K562 (cell line): Measurements from ENCODE around the gene MOCOS.
A peak's percentile ranks its signal among the peaks of the same experiment; 100 is the strongest.

Source experiments
- CTCF ChIP-seq, 3 experiments: IDR thresholded peaks in 2 of 3; conservative IDR thresholded peaks in 1 of 3; 2 replicates each; pipeline ENCODE4 v1.5.1; 2011 to 2012; ENCODE audit warnings: low read length in 3 of 3, mild to moderate bottlenecking in 3 of 3, control low read depth in 2 of 3, improper control_type of control experiment in 1 of 3, inconsistent platforms in 1 of 3, low read depth in 1 of 3, mixed read lengths in 1 of 3, moderate library complexity in 1 of 3; ENCODE audit not compliant: insufficient read depth in 2 of 3
- FOXA3 ChIP-seq, 2 experiments: fragments of 450-650 bp in 1 of 2; sonication (generic) in 1 of 2; formaldehyde crosslinking; IDR thresholded peaks in 1 of 2; conservative IDR thresholded peaks in 1 of 2; 2 replicates each; pipeline versions ENCODE4 v1.4.0 to v1.8.0; 2020 to 2022; ENCODE audit warnings: mild to moderate bottlenecking in 2 of 2, missing genetic modification reagents in 1 of 2
- POLR2AphosphoS2 ChIP-seq: IDR thresholded peaks from 2 replicates; pipeline ENCODE4 v1.6.1; 2012; ENCODE audit warnings: low read length, improper control_type of control experiment

DNA sequence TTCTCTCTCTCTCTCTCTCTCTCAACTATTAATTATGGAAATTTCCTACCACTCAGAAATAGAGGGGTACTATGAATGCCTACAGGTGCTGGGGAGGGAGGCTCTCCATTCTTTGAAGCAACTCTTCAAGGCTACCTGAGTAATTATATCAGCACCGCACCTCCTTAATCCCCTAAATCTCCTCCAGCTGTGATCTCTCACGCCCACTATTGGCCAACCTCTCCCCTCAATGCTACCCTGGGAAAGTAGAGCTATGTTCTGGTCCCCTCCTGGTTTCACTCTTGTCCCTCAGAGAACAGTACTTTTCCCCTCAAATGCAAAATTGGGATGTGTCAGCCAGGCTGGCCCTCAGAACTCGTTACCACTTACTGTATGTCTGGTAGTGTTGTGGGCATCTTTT lies 1.6 kb downstream of the MOCOS start:
- TF ChIP-seq POLR2AphosphoS2 (no peak), CTCF (IDR thresholded peaks at IDR 0.05 in 2 of 3, conservative IDR thresholded peaks at IDR 0.05 in 1 of 3; ENCODE audit: insufficient read depth in 2 of 3, low read depth in 1 of 3, low read length in 3 of 3) (peak; percentile 3 to 33 (median 27); a peak in 3 of 6 replicates), FOXA3 (CRISPR knock-in tag; conservative IDR thresholded peaks at IDR 0.05 in 1 of 2, IDR thresholded peaks at IDR 0.05 in 1 of 2) (no peak)
